ENCODE data around the gene SUN3. TPM values are rescaled to one million over a fixed set of nuclear protein-coding genes. Genes with fewer than 3 reads are reported as not detected.

SUN3 gene
- total and polyA plus RNA-seq, 2 of the 4 experiments (the other 2 are of a cell fraction) = not detected

- Histone ChIP-seq H3K23ac (ENCODE audit: low read depth, low read length) (no peak overlapping the region), H2AFZ (replicated peaks; ENCODE audit: low read length, poor library complexity) (peak overlapping the region; percentile 3), H3K4me1 (ENCODE audit: control insufficient read depth, insufficient read depth, low read length) (peaks cover 3% of the 10 kb centered on the region), H3K9me3 (ENCODE audit: control insufficient read depth, insufficient read depth, low read length) (no peaks in the 10 kb centered on the region), H3K18ac (ENCODE audit: low read depth, low read length) (no peak overlapping the region), H3K9me1 (ENCODE audit: insufficient read depth, low read length) (no peaks in the 10 kb centered on the region; the same call in 1 of the 2 replicates), H3K56ac (ENCODE audit: extremely low read depth, insufficient read depth, low read length) (0 out of 2 replicates have a peak overlapping the region, but pooled peaks have one; percentile 18), H3K9ac (ENCODE audit: low read depth, low read length) (no peak overlapping the region), H2BK15ac (ENCODE audit: low read depth, low read length) (peak overlapping the region; percentile 83; the same call in 1 of the 3 replicates), H3K27ac (ENCODE audit: insufficient read depth, low read length) (no peak overlapping the region), H3K14ac (replicated peaks; ENCODE audit: low read depth, low read length) (peak overlapping the region; percentile 48; the same call in 1 of the 2 replicates), H3K27me3 (ENCODE audit: control insufficient read depth, insufficient read depth, low read length) (peaks cover 11% of the 10 kb centered on the region), H4K8ac (ENCODE audit: low read depth in 2 of 2, low read length in 2 of 2) (no peak overlapping the region), H4K5ac (ENCODE audit: low read depth, low read length) (no peak overlapping the region), H2AK5ac (ENCODE audit: low read depth, low read length) (peak overlapping the region; percentile 43), H2BK5ac (ENCODE audit: low read depth, low read length, poor library complexity, severe bottlenecking) (no peak overlapping the region), H2BK20ac (ENCODE audit: low read depth, low read length) (peak overlapping the region; percentile 74; the same call in 1 of the 2 replicates), H3K4me2 (ENCODE audit: low read depth, low read length) (no peak overlapping the region), H3K4ac (ENCODE audit: low read depth, low read length) (peak overlapping the region; percentile 33), H2BK120ac (ENCODE audit: low read depth, low read length) (peak overlapping the region; percentile 28), H3K36me3 (ENCODE audit: control insufficient read depth, insufficient read depth, low read length) (no peaks in the 10 kb centered on the region), H3K4me3 (ENCODE audit: insufficient read depth, low read depth, low read length) (no peak overlapping the region), H4K20me1 (ENCODE audit: insufficient read depth, low read length) (no peaks in the 10 kb centered on the region), H3K79me1 (ENCODE audit: low read depth in 1 of 2, low read length in 2 of 2) (no peaks in the 10 kb centered on the region), H4K91ac (ENCODE audit: insufficient read depth, low read depth, low read length) (peak overlapping the region; percentile 29; the same call in 1 of the 2 replicates), H2AK9ac (replicated peaks; ENCODE audit: low read depth, low read length, poor library complexity) (no peak overlapping the region)
- CTCF ChIA-PET = interaction anchor here (0.6 to 0.9 kb wide), 2 partner anchors 40 to 50 kb away, joined by 3 read pairs; no protein-coding TSS in a partner anchor
- BruUV-seq (replicated peaks) = no TSS peak
- intact Hi-C loops (cut with micrococcal nuclease) (no loop called here), dilution Hi-C loops (cut with HindIII; ENCODE audit: low sequenced_read_pairs, unreplicated experiment) (no loop called here), in situ Hi-C loops (cut with MboI; ENCODE audit: low sequenced_read_pairs) (no loop called here)
- 100% methylated on average over 5 of the region's 18 CpGs; no CpG with 5 or more reads in 1 of the 2 experiments for WGBS, 2 experiments (ENCODE audit: extremely low coverage in 2 of 2, insufficient read length in 1 of 2)
- POLR2A ChIA-PET (ENCODE audit: unreplicated experiment) = no interaction called here
- no peak for DNase-seq
- no peak for ATAC-seq (ENCODE audit: low read depth)
- TF ChIP-seq, protein P1, sequence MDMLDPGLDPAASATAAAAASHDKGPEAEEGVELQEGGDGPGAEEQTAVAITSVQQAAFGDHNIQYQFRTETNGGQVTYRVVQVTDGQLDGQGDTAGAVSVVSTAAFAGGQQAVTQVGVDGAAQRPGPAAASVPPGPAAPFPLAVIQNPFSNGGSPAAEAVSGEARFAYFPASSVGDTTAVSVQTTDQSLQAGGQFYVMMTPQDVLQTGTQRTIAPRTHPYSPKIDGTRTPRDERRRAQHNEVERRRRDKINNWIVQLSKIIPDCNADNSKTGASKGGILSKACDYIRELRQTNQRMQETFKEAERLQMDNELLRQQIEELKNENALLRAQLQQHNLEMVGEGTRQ (IDR thresholded peaks at IDR 0.05; ENCODE audit: low read depth, low read length) = no peak
- TF ChIP-seq CEBPB (IDR thresholded peaks at IDR 0.05; ENCODE audit: low read depth, low read length) (no peak), FOS (IDR thresholded peaks at IDR 0.05; ENCODE audit: low read depth, low read length) (no peak), CHD1 (IDR thresholded peaks at IDR 0.05; ENCODE audit: low read depth, low read length) (no peak), MAFK (IDR thresholded peaks at IDR 0.05; ENCODE audit: low read depth, low read length) (no peak), RCOR1 (IDR thresholded peaks at IDR 0.05; ENCODE audit: insufficient replicate concordance, low read length) (no peak), NFE2L2 (IDR thresholded peaks at IDR 0.05; ENCODE audit: low read depth, low read length) (no peak), MAZ (IDR thresholded peaks at IDR 0.05; ENCODE audit: borderline replicate concordance, low read depth, low read length) (no peak), RAD21 (IDR thresholded peaks at IDR 0.05; ENCODE audit: low read length) (no peak), SMC3 (IDR thresholded peaks at IDR 0.05; ENCODE audit: low read depth, low read length) (no peak), RFX5 (IDR thresholded peaks at IDR 0.05; ENCODE audit: low read depth, low read length) (no peak), POLR2A (IDR thresholded peaks at IDR 0.05; ENCODE audit: low read depth, low read length) (no peak), BHLHE40 (IDR thresholded peaks at IDR 0.05; ENCODE audit: low read depth, low read length) (no peak), MXI1 (IDR thresholded peaks at IDR 0.05; ENCODE audit: borderline replicate concordance, low read depth, low read length) (no peak)
- TF ChIP-seq, protein P2, sequence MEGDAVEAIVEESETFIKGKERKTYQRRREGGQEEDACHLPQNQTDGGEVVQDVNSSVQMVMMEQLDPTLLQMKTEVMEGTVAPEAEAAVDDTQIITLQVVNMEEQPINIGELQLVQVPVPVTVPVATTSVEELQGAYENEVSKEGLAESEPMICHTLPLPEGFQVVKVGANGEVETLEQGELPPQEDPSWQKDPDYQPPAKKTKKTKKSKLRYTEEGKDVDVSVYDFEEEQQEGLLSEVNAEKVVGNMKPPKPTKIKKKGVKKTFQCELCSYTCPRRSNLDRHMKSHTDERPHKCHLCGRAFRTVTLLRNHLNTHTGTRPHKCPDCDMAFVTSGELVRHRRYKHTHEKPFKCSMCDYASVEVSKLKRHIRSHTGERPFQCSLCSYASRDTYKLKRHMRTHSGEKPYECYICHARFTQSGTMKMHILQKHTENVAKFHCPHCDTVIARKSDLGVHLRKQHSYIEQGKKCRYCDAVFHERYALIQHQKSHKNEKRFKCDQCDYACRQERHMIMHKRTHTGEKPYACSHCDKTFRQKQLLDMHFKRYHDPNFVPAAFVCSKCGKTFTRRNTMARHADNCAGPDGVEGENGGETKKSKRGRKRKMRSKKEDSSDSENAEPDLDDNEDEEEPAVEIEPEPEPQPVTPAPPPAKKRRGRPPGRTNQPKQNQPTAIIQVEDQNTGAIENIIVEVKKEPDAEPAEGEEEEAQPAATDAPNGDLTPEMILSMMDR (conservative IDR thresholded peaks at IDR 0.05; ENCODE audit: low read depth, low read length) = no peak
Observed at GRCh38 chr7:48040944-48041652, 12.2 kb upstream of the SUN3 start.
